Uterus (tissue), 2 donors: Measurements from ENCODE around the gene PRDM2.

Experiments used
- POLR2A ChIP-seq, 2 donors: fragments of 450-650 bp; IDR thresholded peaks; one replicate each; pipeline ENCODE4 v1.6.1; 2016; ENCODE audit warnings: antibody characterized with exemption in 2 of 2, mild to moderate bottlenecking in 1 of 2, moderate library complexity in 1 of 2
- TF ChIP-seq, protein P1 (sequence below), 4 experiments: fragments of 200-600 bp in 2 of 4; fragments of 450-650 bp in 2 of 4; sonication (generic) in 2 of 4; IDR thresholded peaks; one replicate each; pipeline ENCODE4 v1.5.1; 2016 to 2019; ENCODE audit warnings: antibody characterized with exemption in 4 of 4, mild to moderate bottlenecking in 2 of 4, moderate library complexity in 1 of 4

DNA sequence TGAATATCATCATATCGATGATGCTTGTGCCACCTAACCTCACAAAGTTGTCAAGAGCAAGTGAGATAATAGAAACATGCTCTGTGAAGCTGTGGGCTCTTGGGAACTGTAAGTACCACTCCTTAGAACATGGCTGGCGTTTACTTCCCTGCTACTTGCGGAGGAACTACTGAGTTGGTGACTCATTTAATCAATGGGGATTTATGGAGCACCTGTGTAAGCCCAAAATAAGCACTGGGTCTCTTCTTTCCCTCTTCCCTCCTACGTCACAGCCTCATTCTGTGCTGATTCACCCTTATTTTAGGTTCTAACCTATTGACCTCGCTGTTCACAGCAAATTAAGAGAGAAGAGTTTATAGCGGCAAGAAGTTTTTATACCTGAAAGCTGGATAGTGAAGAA, 52.9 kb downstream of the PRDM2 start:
- TF ChIP-seq, protein P1, sequence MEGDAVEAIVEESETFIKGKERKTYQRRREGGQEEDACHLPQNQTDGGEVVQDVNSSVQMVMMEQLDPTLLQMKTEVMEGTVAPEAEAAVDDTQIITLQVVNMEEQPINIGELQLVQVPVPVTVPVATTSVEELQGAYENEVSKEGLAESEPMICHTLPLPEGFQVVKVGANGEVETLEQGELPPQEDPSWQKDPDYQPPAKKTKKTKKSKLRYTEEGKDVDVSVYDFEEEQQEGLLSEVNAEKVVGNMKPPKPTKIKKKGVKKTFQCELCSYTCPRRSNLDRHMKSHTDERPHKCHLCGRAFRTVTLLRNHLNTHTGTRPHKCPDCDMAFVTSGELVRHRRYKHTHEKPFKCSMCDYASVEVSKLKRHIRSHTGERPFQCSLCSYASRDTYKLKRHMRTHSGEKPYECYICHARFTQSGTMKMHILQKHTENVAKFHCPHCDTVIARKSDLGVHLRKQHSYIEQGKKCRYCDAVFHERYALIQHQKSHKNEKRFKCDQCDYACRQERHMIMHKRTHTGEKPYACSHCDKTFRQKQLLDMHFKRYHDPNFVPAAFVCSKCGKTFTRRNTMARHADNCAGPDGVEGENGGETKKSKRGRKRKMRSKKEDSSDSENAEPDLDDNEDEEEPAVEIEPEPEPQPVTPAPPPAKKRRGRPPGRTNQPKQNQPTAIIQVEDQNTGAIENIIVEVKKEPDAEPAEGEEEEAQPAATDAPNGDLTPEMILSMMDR (IDR thresholded peaks at IDR 0.05): no peak
- TF ChIP-seq POLR2A (IDR thresholded peaks at IDR 0.05): no peak
